H1 (cell line): Measurements from ENCODE around the gene CACNA1D. TPM values are rescaled to one million over a fixed set of nuclear protein-coding genes. Genes with fewer than 3 reads are reported as not detected.

Experiments
- CTCF ChIA-PET: fragments of 300-600 bp; sonication (Branson Sonifier 250); formaldehyde crosslinking; loops from one replicate; lab custom pipeline; 2021; ENCODE audit not compliant: partially characterized antibody; lab: Charles Lee
- POLR2A ChIA-PET: fragments of 300-600 bp; sonication (Branson Sonifier 250); formaldehyde crosslinking; loops from one replicate; lab custom pipeline; 2021; ENCODE audit warnings: inconsistent platforms; ENCODE audit not compliant: partially characterized antibody; lab: Charles Lee
- DNase-seq, 2 experiments: peaks; one replicate each; pipeline versions ENCODE4 v3.0.0 to v3.0.0-alpha.2; 2010 to 2022; ENCODE audit warnings: low spot score in 2 of 2, low read depth in 1 of 2, mixed read lengths in 1 of 2
- FAIRE-seq: peaks from 2 replicates; lab custom pipeline; 2011; peaks lifted over from hg19 to GRCh38; lab: Jason Lieb, UNC
- H2AFZ ChIP-seq: 2 replicates; pipeline ENCODE4 v1.8.1; 2012; ENCODE audit warnings: low read length, inconsistent platforms
- H2AK5ac ChIP-seq: 2 replicates; pipeline ENCODE4 v1.6.1; 2013; ENCODE audit warnings: low read depth, low read length
- H2BK120ac ChIP-seq: replicated peaks from 2 replicates; pipeline ENCODE3; 2013; ENCODE audit warnings: low read depth, low read length, inconsistent platforms
- H2BK12ac ChIP-seq: 2 replicates; pipeline ENCODE4 v1.6.1; 2013; ENCODE audit warnings: low read depth, low read length
- H2BK15ac ChIP-seq: 2 replicates; pipeline ENCODE4 v1.6.1; 2013; ENCODE audit warnings: low read length
- H2BK20ac ChIP-seq: 2 replicates; pipeline ENCODE4 v1.6.1; 2013; ENCODE audit warnings: low read length
- H2BK5ac ChIP-seq: 2 replicates; pipeline ENCODE4 v1.6.1; 2013; ENCODE audit warnings: low read depth, low read length
- H3K14ac ChIP-seq: 2 replicates; pipeline ENCODE4 v1.6.1; 2013; ENCODE audit warnings: inconsistent platforms; ENCODE audit not compliant: insufficient read length
- H3K18ac ChIP-seq: 2 replicates; pipeline ENCODE4 v1.6.1; 2013; ENCODE audit warnings: low read length; ENCODE audit errors: extremely low read depth
- H3K23ac ChIP-seq: 2 replicates; pipeline ENCODE4 v1.6.1; 2013; ENCODE audit warnings: inconsistent platforms; ENCODE audit not compliant: insufficient read length
- H3K23me2 ChIP-seq: 2 replicates; pipeline ENCODE4 v1.6.1; 2013; ENCODE audit warnings: low read depth, low read length
- H3K27ac ChIP-seq: 2 replicates; pipeline ENCODE4 v1.6.1; 2011; ENCODE audit warnings: low read depth, low read length, inconsistent platforms
- H3K27me3 ChIP-seq, 4 experiments: replicated peaks in 1 of 4; 1 replicate in 1 of 4; 2 replicates in 3 of 4; pipeline versions ENCODE4 v1.6.1 to v1.8.1; 2011 to 2013; ENCODE audit warnings: low read length in 3 of 4, mild to moderate bottlenecking in 3 of 4, inconsistent platforms in 2 of 4, mixed read lengths in 2 of 4, moderate library complexity in 1 of 4; ENCODE audit not compliant: control insufficient read depth in 3 of 4, insufficient read depth in 3 of 4; ENCODE audit errors: extremely low read depth in 1 of 4
- H3K36me3 ChIP-seq, 4 experiments: 2 replicates each; pipeline versions ENCODE4 v1.6.1 to v1.8.1; 2011 to 2013; ENCODE audit warnings: mild to moderate bottlenecking in 4 of 4, low read length in 3 of 4, moderate library complexity in 2 of 4, control low read depth in 1 of 4, inconsistent platforms in 1 of 4; ENCODE audit not compliant: insufficient read depth in 4 of 4, control insufficient read depth in 2 of 4
- H3K4ac ChIP-seq: replicated peaks from 2 replicates; pipeline ENCODE3; 2013; ENCODE audit warnings: low read length, low read depth, mixed read lengths, inconsistent platforms; ENCODE audit not compliant: insufficient read length
- H3K4me1 ChIP-seq, 4 experiments: replicated peaks in 1 of 4; 1 replicate in 1 of 4; 2 replicates in 3 of 4; pipeline versions ENCODE4 v1.6.1 to v1.8.1; 2011 to 2013; ENCODE audit warnings: low read length in 3 of 4, inconsistent platforms in 2 of 4, mixed read lengths in 1 of 4; ENCODE audit not compliant: insufficient read depth in 4 of 4, control insufficient read depth in 3 of 4
- H3K4me2 ChIP-seq, 2 experiments: 2 replicates each; pipeline versions ENCODE4 v1.6.1 to v1.8.1; 2011 to 2013; ENCODE audit warnings: low read depth in 2 of 2, low read length in 2 of 2, control low read depth in 1 of 2, inconsistent platforms in 1 of 2, mild to moderate bottlenecking in 1 of 2; ENCODE audit not compliant: insufficient read depth in 1 of 2
- H3K4me3 ChIP-seq, 4 experiments: fragments of 200-600, 300-600 bp in 1 of 4; sonication (generic), shearing (Covaris generic), sonication (Bioruptor Twin) in 1 of 4; 2 replicates each; pipeline versions ENCODE4 v1.5.1 to v1.8.1; 2011 to 2016; ENCODE audit warnings: low read length in 4 of 4, low read depth in 3 of 4, control low read depth in 2 of 4, inconsistent platforms in 2 of 4, mild to moderate bottlenecking in 2 of 4, mixed read lengths in 1 of 4, moderate library complexity in 1 of 4; ENCODE audit not compliant: insufficient read depth in 2 of 4; ENCODE audit errors: extremely low read depth in 1 of 4
- H3K56ac ChIP-seq: replicated peaks from 2 replicates; pipeline ENCODE3; 2013; ENCODE audit warnings: low read depth, mild to moderate bottlenecking, mixed read lengths, low read length, inconsistent platforms; ENCODE audit not compliant: insufficient read length
- H3K79me1 ChIP-seq: 2 replicates; pipeline ENCODE4 v1.6.1; 2013; ENCODE audit warnings: low read depth, low read length, control low read depth
- H3K79me2 ChIP-seq, 2 experiments: 2 replicates each; pipeline versions ENCODE4 v1.6.1 to v1.8.1; 2012 to 2013; ENCODE audit warnings: low read length in 2 of 2, mild to moderate bottlenecking in 2 of 2, inconsistent platforms in 1 of 2; ENCODE audit not compliant: insufficient read depth in 2 of 2, control insufficient read depth in 1 of 2
- H3K9ac ChIP-seq, 4 experiments: replicated peaks in 1 of 4; 1 replicate in 1 of 4; 2 replicates in 3 of 4; pipeline versions ENCODE4 v1.6.1 to v1.8.1; 2011 to 2013; ENCODE audit warnings: low read depth in 3 of 4, low read length in 3 of 4, control low read depth in 2 of 4, mild to moderate bottlenecking in 2 of 4, moderate library complexity in 2 of 4, inconsistent platforms in 1 of 4; ENCODE audit errors: extremely low read depth in 1 of 4
- H3K9me3 ChIP-seq, 2 experiments: 2 replicates each; pipeline versions ENCODE4 v1.6.1 to v1.8.1; 2012 to 2013; ENCODE audit warnings: mild to moderate bottlenecking in 2 of 2, moderate library complexity in 2 of 2, control low read depth in 1 of 2, inconsistent platforms in 1 of 2, low read depth in 1 of 2, low read length in 1 of 2, mixed read lengths in 1 of 2; ENCODE audit not compliant: insufficient read depth in 2 of 2
- H4K20me1 ChIP-seq, 2 experiments: replicated peaks in 1 of 2; 2 replicates each; pipeline versions ENCODE3 to v1.8.1; 2011 to 2013; ENCODE audit warnings: inconsistent platforms in 2 of 2, low read length in 2 of 2, mild to moderate bottlenecking in 1 of 2; ENCODE audit not compliant: insufficient read depth in 2 of 2, control insufficient read depth in 1 of 2
- H4K5ac ChIP-seq: 2 replicates; pipeline ENCODE4 v1.6.1; 2013; ENCODE audit warnings: low read length, low read depth, mixed read lengths, inconsistent platforms; ENCODE audit not compliant: insufficient read length
- H4K8ac ChIP-seq: 2 replicates; pipeline ENCODE4 v1.8.0; 2013; ENCODE audit warnings: mild to moderate bottlenecking, moderate library complexity, low read length, inconsistent platforms; ENCODE audit not compliant: insufficient read depth; ENCODE audit errors: extremely low read depth
- H4K91ac ChIP-seq: replicated peaks from 2 replicates; pipeline ENCODE3; 2013; ENCODE audit warnings: low read length, mixed read lengths, inconsistent platforms; ENCODE audit not compliant: insufficient read length
- BRCA1 ChIP-seq: IDR thresholded peaks from 2 replicates; pipeline ENCODE4 v1.6.1; 2012; ENCODE audit warnings: low read depth, low read length, improper control_type of control experiment
- CHD2 ChIP-seq: IDR thresholded peaks from 2 replicates; pipeline ENCODE4 v1.6.1; 2012; ENCODE audit warnings: low read length, improper control_type of control experiment
- GABPA ChIP-seq: IDR thresholded peaks from 2 replicates; pipeline ENCODE4 v1.6.1; 2011; ENCODE audit warnings: mild to moderate bottlenecking, low read length, moderate library complexity, borderline replicate concordance; ENCODE audit not compliant: insufficient read depth
- YY1 ChIP-seq: IDR thresholded peaks from 2 replicates; pipeline ENCODE4 v1.6.1; 2011; ENCODE audit warnings: low read depth, mild to moderate bottlenecking, low read length
- WGBS, 2 experiments: shearing (Covaris generic) in 1 of 2; methylation state at CpG; one replicate each; pipeline versions ENCODE4 v1.1.6 to v1.1.7; 2013 to 2015; ENCODE audit warnings: low lambda C conversion rate in 2 of 2, mixed read lengths in 2 of 2, inconsistent platforms in 1 of 2, low coverage in 1 of 2, missing lambda C conversion rate in 1 of 2; ENCODE audit not compliant: insufficient replicate concordance in 2 of 2, insufficient coverage in 1 of 2, insufficient read length in 1 of 2; ENCODE audit errors: extremely low coverage in 1 of 2, missing lambda C conversion rate in 1 of 2; 5-methylcytosine and 5-hydroxymethylcytosine counted together
- polyA plus RNA-seq, 7 experiments: library from polyadenylated mRNA; depleted of rRNA in 3 of 7; stranded (reverse) in 5 of 7; unstranded in 2 of 7; fragments of >200 nt in 5 of 7; fragments of 200-250 nt in 2 of 7; gene quantifications; 1 replicate in 5 of 7; 2 replicates in 1 of 7; 4 replicates in 1 of 7; pipeline versions ENCODE4 v1.2.1 to v1.2.3, GENCODE V29; 2011 to 2013; ENCODE audit warnings: missing spikeins in 2 of 7, mixed read lengths in 2 of 7
- total RNA-seq: library from RNA; stranded (reverse); fragmentation: NEBNext Ultra II Directional; extraction: Animal tissue kit (Norgen Biotek cat#: 25700); gene quantifications from 2 replicates; pipeline ENCODE4 v1.2.1, GENCODE V29; 2021

CACNA1D gene
- total and polyA plus RNA-seq, 2 of the 8 experiments (the other 6 are each of a cell fraction or from before 2014, with no cell fraction given) = 2.0 to 2.9 TPM

- Histone ChIP-seq H2BK5ac (peak overlapping the region; percentile 74; the same call in 1 of the 2 replicates), H3K27me3 (no peaks in the 10 kb centered on the region; a peak in 2 of 7 replicates), H3K36me3 (no peaks in the 10 kb centered on the region), H3K18ac (peak overlapping the region; percentile 74; the same call in 1 of the 2 replicates), H3K4me2 (no peak overlapping the region; a peak in 1 of 4 replicates), H3K23ac (no peak overlapping the region), H3K9ac (no peak overlapping the region), H3K27ac (no peak overlapping the region), H3K56ac (no peak overlapping the region), H3K23me2 (no peaks in the 10 kb centered on the region), H2BK20ac (peak overlapping the region; percentile 62; the same call in 1 of the 2 replicates), H3K79me1 (no peaks in the 10 kb centered on the region), H3K4me3 (no peak overlapping the region), H3K14ac (no peak overlapping the region), H3K79me2 (no peaks in the 10 kb centered on the region), H4K5ac (no peak overlapping the region), H3K4me1 (peaks cover 6 to 22% (median 18%) of the 10 kb centered on the region in 4 experiments), H2AK5ac (no peak overlapping the region), H4K20me1 (no peaks in the 10 kb centered on the region), H3K4ac (no peak overlapping the region), H2BK120ac (peak overlapping the region; percentile 14), H2BK15ac (no peak overlapping the region), H4K8ac (no peak overlapping the region), H4K91ac (peak overlapping the region; percentile 75), H2AFZ (no peak overlapping the region), H3K9me3 (no peaks in the 10 kb centered on the region), H2BK12ac (peak overlapping the region; percentile 32; the same call in 1 of the 2 replicates)
- no peak for TF ChIP-seq YY1
- no peak for TF ChIP-seq CHD2
- TF ChIP-seq GABPA = no peak
- TF ChIP-seq BRCA1 = no peak
- ChIA-PET CTCF (interaction anchor here (0.7 kb wide), 1 partner anchor 41 kb away, joined by 3 read pairs; no protein-coding TSS in a partner anchor), POLR2A (no interaction called here)
- 97% methylated on average over 5 of the region's 5 CpGs; no CpG with 5 or more reads in 1 of the 2 experiments for WGBS, 2 experiments
- no peak for FAIRE-seq
- no peak for DNase-seq
Observed at GRCh38 chr3:53749448-53749847, 255.0 kb downstream of the CACNA1D start.
